Choroid plexus epithelial cell (primary cell): ENCODE results near the gene CCDC188.

ENCODE experiments used
- DNase-seq: peaks from one replicate; pipeline ENCODE4 v3.0.0-alpha.2; 2010; ENCODE audit warnings: low read depth
- H3K4me3 ChIP-seq: 2 replicates; pipeline ENCODE4 v1.5.1; 2011; ENCODE audit warnings: low read depth, mild to moderate bottlenecking, control low read depth, low read length, moderate library complexity
- CTCF ChIP-seq: conservative IDR thresholded peaks from 2 replicates; pipeline ENCODE4 v1.5.1; 2011; ENCODE audit warnings: low read depth, mild to moderate bottlenecking, control low read depth, inconsistent platforms, low read length, moderate library complexity

The CCDC188 gene

GRCh38 chr22:20116376-20116950, 34.4 kb downstream of the CCDC188 start:
- H3K4me3 ChIP-seq = peak overlapping the region; percentile 98
- no peak for DNase-seq
- no peak for TF ChIP-seq CTCF

DNA sequence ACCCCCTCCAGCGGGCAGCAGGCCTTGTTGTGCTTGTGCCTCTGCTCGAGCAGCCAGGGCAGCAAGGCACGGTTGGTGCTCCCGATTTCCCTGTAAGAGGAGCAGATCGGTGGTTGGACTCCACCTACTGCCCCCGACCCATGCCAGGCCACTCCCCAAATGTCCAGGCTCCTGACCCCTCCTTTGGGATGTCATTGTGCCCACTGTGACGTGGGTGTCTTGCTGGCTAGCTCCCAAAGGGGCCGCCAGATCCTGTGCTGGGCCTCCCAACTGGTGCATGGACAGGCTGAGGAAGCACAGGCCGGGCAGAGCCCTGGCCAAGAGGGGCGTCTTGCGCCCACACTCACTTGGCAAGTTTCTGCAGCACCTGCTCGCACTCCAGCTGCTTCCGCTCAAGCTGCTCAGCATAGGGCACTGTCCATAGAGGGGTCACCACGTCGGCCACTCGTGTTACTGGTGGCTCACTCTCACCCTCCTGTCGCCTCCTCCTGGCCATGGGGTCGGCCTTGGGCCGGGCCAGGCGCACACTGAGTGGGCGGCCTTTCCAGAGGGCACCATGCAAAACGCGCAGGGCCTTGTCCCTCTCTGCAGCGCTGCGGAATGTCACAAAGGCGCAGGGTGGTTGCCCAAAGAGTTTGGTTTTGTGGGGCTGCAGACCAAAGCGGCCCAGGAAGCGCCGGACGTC, 35.0 kb downstream of the CCDC188 start, which contains the start of gene RANBP1:
Gene RANBP1, plus strand, starts transcription at position 414 of the 685 bp plus-strand sequence. Its CDS starts 81 bp downstream, at position 495.
- DNase-seq = no peak
- no peak for TF ChIP-seq CTCF
- H3K4me3 ChIP-seq = peak within 1 kb of the TSS; percentile 98

- H3K4me3 ChIP-seq = no peak overlapping the region
- DNase-seq = no peak
- TF ChIP-seq CTCF = no peak
Observed at GRCh38 chr22:20114506-20115475, 36.1 kb downstream of the CCDC188 start.

GRCh38 chr22:20113551-20114310, 37.1 kb downstream of the CCDC188 start:
- TF ChIP-seq CTCF = no peak
- H3K4me3 ChIP-seq = no peak overlapping the region
- DNase-seq = no peak

DNA sequence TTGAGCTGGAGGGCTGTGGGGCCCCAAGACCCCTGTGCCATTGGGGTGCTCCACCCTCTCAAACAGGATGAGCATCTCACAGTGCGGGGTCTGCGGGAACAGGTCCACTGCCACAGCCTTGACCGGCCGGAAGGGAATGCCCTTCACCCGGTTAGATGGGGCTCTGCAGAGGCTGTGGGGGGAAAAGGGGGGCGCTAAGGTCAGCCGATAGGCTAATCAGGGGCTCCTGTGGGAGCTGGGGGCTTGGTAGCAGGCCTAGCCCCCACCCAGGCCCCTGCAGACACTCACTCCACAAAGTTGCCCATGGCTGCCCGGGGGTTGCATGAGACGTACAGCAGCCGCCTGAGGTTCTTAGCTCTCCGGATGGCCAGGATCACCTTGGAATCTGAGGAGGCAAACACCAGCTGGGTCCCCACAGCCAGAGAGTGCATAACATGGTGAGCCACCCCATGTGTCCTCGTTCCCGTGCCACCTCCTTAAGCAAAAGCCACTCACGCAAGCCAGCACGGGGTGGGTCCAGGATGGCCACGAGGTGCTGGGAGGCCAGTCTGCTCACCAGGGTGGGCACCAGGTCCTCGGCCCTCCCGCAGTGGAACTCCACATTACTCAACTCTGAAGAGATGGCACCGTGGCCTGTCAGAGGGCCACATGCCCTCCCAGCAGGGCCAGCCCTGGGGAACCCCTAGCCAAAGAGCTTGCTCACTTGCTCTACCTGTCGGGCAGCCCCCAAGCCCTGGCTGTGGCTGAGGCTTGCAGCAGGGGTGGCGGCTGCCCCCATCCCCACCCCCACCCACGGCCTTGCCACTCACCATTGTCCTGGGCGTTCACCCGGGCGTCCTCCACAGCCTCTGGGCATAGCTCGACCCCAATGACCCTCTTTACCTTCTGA, 38.0 kb downstream of the CCDC188 start:
- TF ChIP-seq CTCF = no peak
- DNase-seq = no peak
- no peak overlapping the region for H3K4me3 ChIP-seq
